ENCODE data around the gene MYZAP.
A peak's percentile ranks its signal among the peaks of the same experiment; 100 is the strongest.

- TF ChIP-seq, protein P1, sequence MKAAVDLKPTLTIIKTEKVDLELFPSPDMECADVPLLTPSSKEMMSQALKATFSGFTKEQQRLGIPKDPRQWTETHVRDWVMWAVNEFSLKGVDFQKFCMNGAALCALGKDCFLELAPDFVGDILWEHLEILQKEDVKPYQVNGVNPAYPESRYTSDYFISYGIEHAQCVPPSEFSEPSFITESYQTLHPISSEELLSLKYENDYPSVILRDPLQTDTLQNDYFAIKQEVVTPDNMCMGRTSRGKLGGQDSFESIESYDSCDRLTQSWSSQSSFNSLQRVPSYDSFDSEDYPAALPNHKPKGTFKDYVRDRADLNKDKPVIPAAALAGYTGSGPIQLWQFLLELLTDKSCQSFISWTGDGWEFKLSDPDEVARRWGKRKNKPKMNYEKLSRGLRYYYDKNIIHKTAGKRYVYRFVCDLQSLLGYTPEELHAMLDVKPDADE (IDR thresholded peaks at IDR 0.05), result no peak
- TF ChIP-seq, protein P2, sequence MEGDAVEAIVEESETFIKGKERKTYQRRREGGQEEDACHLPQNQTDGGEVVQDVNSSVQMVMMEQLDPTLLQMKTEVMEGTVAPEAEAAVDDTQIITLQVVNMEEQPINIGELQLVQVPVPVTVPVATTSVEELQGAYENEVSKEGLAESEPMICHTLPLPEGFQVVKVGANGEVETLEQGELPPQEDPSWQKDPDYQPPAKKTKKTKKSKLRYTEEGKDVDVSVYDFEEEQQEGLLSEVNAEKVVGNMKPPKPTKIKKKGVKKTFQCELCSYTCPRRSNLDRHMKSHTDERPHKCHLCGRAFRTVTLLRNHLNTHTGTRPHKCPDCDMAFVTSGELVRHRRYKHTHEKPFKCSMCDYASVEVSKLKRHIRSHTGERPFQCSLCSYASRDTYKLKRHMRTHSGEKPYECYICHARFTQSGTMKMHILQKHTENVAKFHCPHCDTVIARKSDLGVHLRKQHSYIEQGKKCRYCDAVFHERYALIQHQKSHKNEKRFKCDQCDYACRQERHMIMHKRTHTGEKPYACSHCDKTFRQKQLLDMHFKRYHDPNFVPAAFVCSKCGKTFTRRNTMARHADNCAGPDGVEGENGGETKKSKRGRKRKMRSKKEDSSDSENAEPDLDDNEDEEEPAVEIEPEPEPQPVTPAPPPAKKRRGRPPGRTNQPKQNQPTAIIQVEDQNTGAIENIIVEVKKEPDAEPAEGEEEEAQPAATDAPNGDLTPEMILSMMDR (conservative IDR thresholded peaks at IDR 0.05; ENCODE audit: low read depth in 2 of 2), result peak; percentile 36 to 51; a peak in 3 of 4 replicates
- TF ChIP-seq POLR2AphosphoS5 (IDR thresholded peaks at IDR 0.05; ENCODE audit: low read depth), result no peak
- no peak for TF ChIP-seq CREB1 (CRISPR knock-in tag; IDR thresholded peaks at IDR 0.05; ENCODE audit: low read depth)
- TF ChIP-seq EZH2 (IDR thresholded peaks at IDR 0.05; ENCODE audit: low read depth, unreplicated experiment), result no peak
- TF ChIP-seq REST (IDR thresholded peaks at IDR 0.05; ENCODE audit: unreplicated experiment), result no peak
- no peak for TF ChIP-seq JUNB (IDR thresholded peaks at IDR 0.05; ENCODE audit: unreplicated experiment)
- no peak for TF ChIP-seq EZH2phosphoT487 (IDR thresholded peaks at IDR 0.05; ENCODE audit: unreplicated experiment)
Observed at GRCh38 chr15:57580866-57581265, 10.8 kb upstream of the MYZAP start.
